HCT116 (cell line): ENCODE data around the gene KCNG1. TPM values are rescaled to one million over a fixed set of nuclear protein-coding genes. Genes with fewer than 3 reads are reported as not detected.

Experiments used
- ATAC-seq: fragments of 200-7000 bp; cut with Tn5 transposase; 2 replicates; pipeline ENCODE4 v1.9.1; 2020; ENCODE audit warnings: mild to moderate bottlenecking, moderate library complexity
- BruUV-seq: library from RNA; stranded (reverse); fragments of 400-500 nt; replicated peaks from 2 replicates; lab custom pipeline; 2021; lab: Mats Ljungman, UMichigan
- CTCF ChIA-PET: fragments of 300-600 bp; sonication (Branson Sonifier 250); formaldehyde crosslinking; loops from one replicate; lab custom pipeline; 2021; ENCODE audit warnings: antibody characterized with exemption; lab: Charles Lee
- POLR2A ChIA-PET: fragments of 300-600, 350-600 bp; sonication (Branson Sonifier 250); formaldehyde crosslinking; loops from one replicate; lab custom pipeline; 2021; ENCODE audit warnings: antibody characterized with exemption; lab: Charles Lee
- RAD21 ChIA-PET, 2 experiments: fragments of 300-600 bp; sonication (Branson Sonifier 250); formaldehyde crosslinking; loops; one replicate each; lab custom pipeline; 2023; ENCODE audit warnings: low total read pairs in 2 of 2; ENCODE audit not compliant: uncharacterized antibody in 2 of 2, unreplicated experiment in 2 of 2, low non-redundant PET in 1 of 2; lab: Charles Lee
- DNase-seq: peaks from one replicate; pipeline ENCODE4 v3.0.0-alpha.2; 2010; ENCODE audit warnings: low read depth, low spot score
- H2AFZ ChIP-seq: fragments of 200-600 bp; shearing (Covaris generic), sonication (generic); 2 replicates; pipeline ENCODE4 v1.6.1; 2017; ENCODE audit warnings: low read depth, mixed run types, mixed read lengths, antibody characterized with exemption, low read length; ENCODE audit not compliant: poor library complexity, severe bottlenecking
- H3K27ac ChIP-seq: 2 replicates; pipeline ENCODE4 v1.5.1; 2012; ENCODE audit warnings: low read depth, low read length
- H3K27me3 ChIP-seq: fragments of 200-600 bp; sonication (generic); 2 replicates; pipeline ENCODE4 v1.6.1; 2016; ENCODE audit warnings: mixed run types, low read length, mixed read lengths; ENCODE audit not compliant: insufficient read depth
- H3K36me3 ChIP-seq, 2 experiments: fragments of 200-500 bp in 1 of 2; fragments of 200-600 bp in 1 of 2; sonication (Bioruptor generic) in 1 of 2; sonication (generic) in 1 of 2; 2 replicates each; pipeline versions ENCODE4 v1.5.1 to v1.6.1; 2014 to 2016; ENCODE audit warnings: low read length in 2 of 2, inconsistent platforms in 1 of 2, mixed read lengths in 1 of 2, mixed run types in 1 of 2; ENCODE audit not compliant: insufficient read depth in 2 of 2, control insufficient read depth in 1 of 2
- H3K4me1 ChIP-seq, 2 experiments: fragments of 200-600 bp in 1 of 2; sonication (generic) in 1 of 2; 2 replicates each; pipeline versions ENCODE4 v1.5.1 to v1.6.1; 2012 to 2017; ENCODE audit warnings: low read length in 2 of 2, inconsistent platforms in 1 of 2, mild to moderate bottlenecking in 1 of 2, mixed read lengths in 1 of 2, mixed run types in 1 of 2, moderate library complexity in 1 of 2; ENCODE audit not compliant: insufficient read depth in 2 of 2, control insufficient read depth in 1 of 2
- H3K4me2 ChIP-seq: fragments of 200-600 bp; sonication (generic); 2 replicates; pipeline ENCODE4 v1.6.1; 2017; ENCODE audit warnings: mixed run types, low read length, mixed read lengths
- H3K4me3 ChIP-seq, 2 experiments: fragments of 200-600 bp in 1 of 2; sonication (generic) in 1 of 2; replicated peaks in 1 of 2; 2 replicates each; pipeline ENCODE4 v1.5.1; 2011 to 2016; ENCODE audit warnings: low read length in 2 of 2, control low read depth in 1 of 2, low read depth in 1 of 2, mild to moderate bottlenecking in 1 of 2, mixed read lengths in 1 of 2, mixed run types in 1 of 2
- H3K79me2 ChIP-seq: fragments of 200-600 bp; sonication (generic); 2 replicates; pipeline ENCODE4 v1.6.1; 2017; ENCODE audit warnings: mild to moderate bottlenecking, mixed run types, low read length, moderate library complexity, mixed read lengths; ENCODE audit not compliant: insufficient read depth
- H3K9ac ChIP-seq: fragments of 200-600 bp; sonication (generic); 2 replicates; pipeline ENCODE4 v1.6.1; 2016; ENCODE audit warnings: low read length, mixed read lengths
- H3K9me2 ChIP-seq: fragments of 200-600 bp; sonication (generic), shearing (Covaris generic); 2 replicates; pipeline ENCODE4 v1.6.1; 2017; ENCODE audit warnings: mixed run types, mild to moderate bottlenecking, moderate library complexity; ENCODE audit not compliant: insufficient read depth
- H3K9me3 ChIP-seq, 2 experiments: fragments of 200-500 bp in 1 of 2; fragments of 200-600 bp in 1 of 2; sonication (Bioruptor generic) in 1 of 2; sonication (generic) in 1 of 2; 2 replicates each; pipeline ENCODE4 v1.6.1; 2014 to 2017; ENCODE audit warnings: low read length in 2 of 2, mixed read lengths in 2 of 2, inconsistent platforms in 1 of 2, low read depth in 1 of 2, mild to moderate bottlenecking in 1 of 2, mixed run types in 1 of 2, moderate library complexity in 1 of 2; ENCODE audit not compliant: control insufficient read depth in 1 of 2, insufficient read depth in 1 of 2
- H4K20me1 ChIP-seq: fragments of 200-600 bp; sonication (generic), shearing (Covaris generic); 2 replicates; pipeline ENCODE4 v1.6.1; 2017; ENCODE audit warnings: mixed run types, mild to moderate bottlenecking, moderate library complexity; ENCODE audit not compliant: insufficient read depth
- CBX3 ChIP-seq: IDR thresholded peaks from 2 replicates; pipeline ENCODE4 v1.6.1; 2012; ENCODE audit warnings: low read depth
- CEBPB ChIP-seq: IDR thresholded peaks from 2 replicates; pipeline ENCODE4 v1.6.1; 2012; ENCODE audit warnings: low read depth
- CTCF ChIP-seq, 3 experiments: fragments of 200-600 bp in 1 of 3; sonication (generic) in 1 of 3; IDR thresholded peaks in 2 of 3; conservative IDR thresholded peaks in 1 of 3; 2 replicates each; pipeline ENCODE4 v1.5.1; 2012 to 2017; ENCODE audit warnings: low read depth in 2 of 3, low read length in 2 of 3, antibody characterized with exemption in 1 of 3, borderline replicate concordance in 1 of 3, control low read depth in 1 of 3, mild to moderate bottlenecking in 1 of 3, mixed read lengths in 1 of 3, mixed run types in 1 of 3, moderate library complexity in 1 of 3; ENCODE audit not compliant: insufficient read depth in 1 of 3
- EGR1 ChIP-seq: IDR thresholded peaks from 2 replicates; pipeline ENCODE4 v1.6.1; 2012; ENCODE audit warnings: low read depth
- ELF1 ChIP-seq: IDR thresholded peaks from 2 replicates; pipeline ENCODE4 v1.6.1; 2012; ENCODE audit warnings: low read depth, borderline replicate concordance
- EZH2 ChIP-seq: fragments of 200-600 bp; sonication (generic); IDR thresholded peaks from 2 replicates; pipeline ENCODE4 v1.6.1; 2017; ENCODE audit warnings: antibody characterized with exemption, mixed run types
- JUND ChIP-seq: IDR thresholded peaks from 2 replicates; pipeline ENCODE4 v1.6.1; 2012
- POLR2A ChIP-seq: IDR thresholded peaks from 2 replicates; pipeline ENCODE4 v1.7.0; 2011; ENCODE audit warnings: borderline replicate concordance; ENCODE audit not compliant: insufficient read depth, insufficient read length; ENCODE audit errors: extremely low read depth
- REST ChIP-seq: IDR thresholded peaks from 2 replicates; pipeline ENCODE4 v1.6.1; 2012; ENCODE audit warnings: low read depth
- SP1 ChIP-seq: IDR thresholded peaks from 2 replicates; pipeline ENCODE4 v1.6.1; 2012; ENCODE audit warnings: low read depth
- SRF ChIP-seq: IDR thresholded peaks from 2 replicates; pipeline ENCODE4 v1.6.1; 2012; ENCODE audit warnings: low read depth
- TCF7L2 ChIP-seq: IDR thresholded peaks from 2 replicates; pipeline ENCODE4 v1.7.0; 2011; ENCODE audit warnings: borderline replicate concordance, inconsistent platforms; ENCODE audit not compliant: insufficient read depth, insufficient read length; ENCODE audit errors: extremely low read depth
- YY1 ChIP-seq: IDR thresholded peaks from 2 replicates; pipeline ENCODE4 v1.6.1; 2011; ENCODE audit warnings: low read length, low read depth, moderate library complexity, mild to moderate bottlenecking; ENCODE audit not compliant: insufficient replicate concordance; ENCODE audit errors: extremely low read depth
- ZBTB33 ChIP-seq: IDR thresholded peaks from 2 replicates; pipeline ENCODE4 v1.6.1; 2011; ENCODE audit warnings: mild to moderate bottlenecking, low read length, moderate library complexity; ENCODE audit not compliant: insufficient replicate concordance; ENCODE audit errors: extremely low read depth
- ZFX ChIP-seq: fragments of 450-650 bp; IDR thresholded peaks from 2 replicates; pipeline ENCODE4 v1.6.1; 2017
- ZNF274 ChIP-seq: fragments of 200-500 bp; sonication (Bioruptor generic); IDR thresholded peaks from 2 replicates; pipeline ENCODE4 v1.6.1; 2014; ENCODE audit warnings: mild to moderate bottlenecking, low read depth, low read length, inconsistent platforms
- intact Hi-C: fragments of 100-400 bp; cut with micrococcal nuclease; formaldehyde crosslinking; loops from 2 replicates; pipeline ENCODE4 v1.10.0; 2022
- total RNA-seq: library from RNA; stranded (reverse); gene quantifications from one replicate; pipeline ENCODE4 v1.2.1, GENCODE V29; 2021; ENCODE audit not compliant: unreplicated experiment
- TF ChIP-seq, protein P1 (sequence below): IDR thresholded peaks from 2 replicates; pipeline ENCODE4 v1.6.1; 2012
- TF ChIP-seq, protein P2 (sequence below): IDR thresholded peaks from 2 replicates; pipeline ENCODE4 v1.6.1; 2012

KCNG1 gene
- total RNA-seq, 1 experiment from 2014 or later: 54.6 TPM

GRCh38 chr20:51050531-51051075 lies 27.7 kb upstream of the KCNG1 start:
- Histone ChIP-seq H3K4me2 (no peak overlapping the region), H4K20me1 (no peaks in the 10 kb centered on the region), H3K27ac (no peak overlapping the region), H3K79me2 (no peaks in the 10 kb centered on the region), H2AFZ (no peak overlapping the region), H3K27me3 (peaks cover 29% of the 10 kb centered on the region)
- intact Hi-C loops: no loop called here
- TF ChIP-seq CBX3 (no peak), SRF (no peak), CTCF (IDR thresholded peaks at IDR 0.05 in 2 of 3, conservative IDR thresholded peaks at IDR 0.05 in 1 of 3; ENCODE audit: borderline replicate concordance in 1 of 3, insufficient read depth in 1 of 3, low read depth in 2 of 3, low read length in 2 of 3) (no peak), REST (no peak), ZFX (no peak), SP1 (no peak), EZH2 (no peak), ELF1 (no peak), YY1 (no peak), ZNF274 (no peak), EGR1 (no peak), CEBPB (no peak), TCF7L2 (no peak), JUND (no peak), POLR2A (no peak), ZBTB33 (no peak)
- TF ChIP-seq, protein P1, sequence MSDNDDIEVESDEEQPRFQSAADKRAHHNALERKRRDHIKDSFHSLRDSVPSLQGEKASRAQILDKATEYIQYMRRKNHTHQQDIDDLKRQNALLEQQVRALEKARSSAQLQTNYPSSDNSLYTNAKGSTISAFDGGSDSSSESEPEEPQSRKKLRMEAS: no peak
- TF ChIP-seq, protein P2, sequence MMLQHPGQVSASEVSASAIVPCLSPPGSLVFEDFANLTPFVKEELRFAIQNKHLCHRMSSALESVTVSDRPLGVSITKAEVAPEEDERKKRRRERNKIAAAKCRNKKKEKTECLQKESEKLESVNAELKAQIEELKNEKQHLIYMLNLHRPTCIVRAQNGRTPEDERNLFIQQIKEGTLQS: no peak
- TF ChIP-seq, all 23 proteins: peak for 0
- BruUV-seq: no TSS peak
- Histone ChIP-seq H3K9me3 (no peaks in the 10 kb centered on the region), H3K9ac (no peak overlapping the region), H3K36me3 (no peaks in the 10 kb centered on the region), H3K4me3 (no peak overlapping the region), H3K9me2 (no peaks in the 10 kb centered on the region), H3K4me1 (no peaks in the 10 kb centered on the region)
- DNase-seq (no peak), ATAC-seq (no peak)
- RAD21 ChIA-PET: no interaction called here
- POLR2A ChIA-PET: interaction anchor here (1.5 kb wide), 1 partner anchor 17 kb away, joined by 4 read pairs; no protein-coding TSS in a partner anchor
- CTCF ChIA-PET: interaction anchor here (0.7 to 1.9 kb wide), 2 partner anchors 8 to 14 kb away, joined by 3 to 5 read pairs; no protein-coding TSS in a partner anchor
